ENCODE data around the gene CPN1.

The CPN1 gene

DNA sequence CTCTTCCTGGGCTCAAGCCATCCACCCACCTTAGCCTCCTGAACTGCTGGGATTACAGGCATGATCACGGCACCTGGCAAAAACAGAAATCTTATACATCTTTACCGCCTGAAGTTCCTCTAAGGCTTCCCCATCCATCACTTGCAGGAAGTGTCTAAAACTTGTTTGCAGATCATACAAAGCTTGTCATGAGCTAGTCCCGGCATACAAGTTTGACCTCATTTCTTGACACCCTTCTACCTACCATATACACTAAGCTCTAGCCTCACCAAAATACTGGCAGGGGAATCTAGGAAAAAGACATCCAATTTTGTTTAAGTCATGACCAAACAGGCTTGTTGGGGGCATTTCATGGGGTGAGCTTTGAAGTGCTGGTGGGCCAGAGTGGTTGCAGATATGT is 86.4 kb downstream of the CPN1 start:
- DNase-seq = no peak

GRCh38 chr10:99994801-99995200 is 86.9 kb downstream of the CPN1 start:
- no peak for DNase-seq

- peak; percentile 41 for DNase-seq
Measured at GRCh38 chr10:99993701-99994689, 87.7 kb downstream of the CPN1 start.
